A673 (cell line): Measurements from ENCODE around the gene WDR53.

Source experiments
- EZH2 ChIP-seq: fragments of 200-600 bp; sonication (generic); IDR thresholded peaks from 2 replicates; pipeline ENCODE4 v1.6.1; 2017; ENCODE audit warnings: borderline replicate concordance, low read depth, mild to moderate bottlenecking, mixed read lengths, antibody characterized with exemption, low read length; ENCODE audit not compliant: poor library complexity, severe bottlenecking
- TF ChIP-seq, protein P1 (sequence below): fragments of 300-800, 200-600 bp; sonication (generic); conservative IDR thresholded peaks from 2 replicates; pipeline ENCODE4 v1.5.1; 2017; ENCODE audit warnings: low read depth, mild to moderate bottlenecking, antibody characterized with exemption, low read length, moderate library complexity, mixed read lengths

- TF ChIP-seq, protein P1, sequence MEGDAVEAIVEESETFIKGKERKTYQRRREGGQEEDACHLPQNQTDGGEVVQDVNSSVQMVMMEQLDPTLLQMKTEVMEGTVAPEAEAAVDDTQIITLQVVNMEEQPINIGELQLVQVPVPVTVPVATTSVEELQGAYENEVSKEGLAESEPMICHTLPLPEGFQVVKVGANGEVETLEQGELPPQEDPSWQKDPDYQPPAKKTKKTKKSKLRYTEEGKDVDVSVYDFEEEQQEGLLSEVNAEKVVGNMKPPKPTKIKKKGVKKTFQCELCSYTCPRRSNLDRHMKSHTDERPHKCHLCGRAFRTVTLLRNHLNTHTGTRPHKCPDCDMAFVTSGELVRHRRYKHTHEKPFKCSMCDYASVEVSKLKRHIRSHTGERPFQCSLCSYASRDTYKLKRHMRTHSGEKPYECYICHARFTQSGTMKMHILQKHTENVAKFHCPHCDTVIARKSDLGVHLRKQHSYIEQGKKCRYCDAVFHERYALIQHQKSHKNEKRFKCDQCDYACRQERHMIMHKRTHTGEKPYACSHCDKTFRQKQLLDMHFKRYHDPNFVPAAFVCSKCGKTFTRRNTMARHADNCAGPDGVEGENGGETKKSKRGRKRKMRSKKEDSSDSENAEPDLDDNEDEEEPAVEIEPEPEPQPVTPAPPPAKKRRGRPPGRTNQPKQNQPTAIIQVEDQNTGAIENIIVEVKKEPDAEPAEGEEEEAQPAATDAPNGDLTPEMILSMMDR, result no peak
- no peak for TF ChIP-seq EZH2
Observed at GRCh38 chr3:196617256-196617655, 48.9 kb upstream of the WDR53 start.
